NK-92 (cell line): ENCODE data around the gene EIF1AD.
"Not testable (repeated sequence)": the region's sequence is repeated elsewhere in the genome, so short reads cannot be mapped to it uniquely, and the experiment has no call there.

ENCODE experiments used
- DNase-seq: peaks from one replicate; lab custom pipeline; 2025; ENCODE audit not compliant: unreplicated experiment; lab: John Stamatoyannopoulos, UW

EIF1AD gene

GRCh38 chr11:66022401-66023185 is 20.6 kb upstream of the EIF1AD start:
- DNase-seq: no peak

GRCh38 chr11:66020618-66021357 is 18.8 kb upstream of the EIF1AD start:
- DNase-seq: no peak

GRCh38 chr11:66020212-66020611 is 18.3 kb upstream of the EIF1AD start:
- no peak for DNase-seq

GRCh38 chr11:66017321-66017720 is 15.4 kb upstream of the EIF1AD start:
- DNase-seq: no peak

- no peak for DNase-seq
Measured at GRCh38 chr11:66016793-66017177, 14.8 kb upstream of the EIF1AD start.

GRCh38 chr11:66015936-66016792 is 14.2 kb upstream of the EIF1AD start:
- DNase-seq: no peak

GRCh38 chr11:66015454-66015881 is 13.5 kb upstream of the EIF1AD start:
- DNase-seq: no peak

GRCh38 chr11:66014804-66015453 is 13.0 kb upstream of the EIF1AD start:
- no peak for DNase-seq

GRCh38 chr11:66013762-66014100 is 11.8 kb upstream of the EIF1AD start:
- DNase-seq: no peak

GRCh38 chr11:66012946-66013761 is 11.2 kb upstream of the EIF1AD start:
- no peak for DNase-seq

GRCh38 chr11:66012371-66012945 is 10.5 kb upstream of the EIF1AD start:
- DNase-seq: no peak

GRCh38 chr11:66011785-66012303 is 9.9 kb upstream of the EIF1AD start, which contains the start of gene CST6:
Gene CST6, plus strand, starts transcription at chr11:66012008. Its CDS starts 37 bp downstream, at chr11:66012045.
- no peak for DNase-seq

GRCh38 chr11:66011239-66011784 is 9.4 kb upstream of the EIF1AD start:
- DNase-seq: no peak

- not testable (repeated sequence) for DNase-seq
Measured at GRCh38 chr11:66010036-66010435, 8.1 kb upstream of the EIF1AD start.

- DNase-seq: no peak
Measured at GRCh38 chr11:66008468-66009101, 6.6 kb upstream of the EIF1AD start.

GRCh38 chr11:66008095-66008467 is 6.1 kb upstream of the EIF1AD start:
- no peak for DNase-seq

GRCh38 chr11:66007201-66007634 is 5.3 kb upstream of the EIF1AD start:
- no peak for DNase-seq

GRCh38 chr11:66006891-66007176 is 4.9 kb upstream of the EIF1AD start:
- DNase-seq: no peak
